NT2/D1 (cell line): ENCODE data around the gene PTPN20.

Experiments used
- SUZ12 ChIP-seq: IDR thresholded peaks from 2 replicates; pipeline ENCODE4 v1.6.1; 2011; ENCODE audit not compliant: insufficient read length, insufficient read depth; ENCODE audit errors: extremely low read depth
- YY1 ChIP-seq: IDR thresholded peaks from 2 replicates; pipeline ENCODE4 v1.6.1; 2011; ENCODE audit not compliant: insufficient read length, insufficient read depth
- ZNF274 ChIP-seq: IDR thresholded peaks from 2 replicates; pipeline ENCODE4 v1.6.1; 2011; ENCODE audit warnings: mild to moderate bottlenecking, low read depth, low read length

GRCh38 chr10:46998192-46998591 lies 87.0 kb downstream of the PTPN20 start:
- no peak for TF ChIP-seq ZNF274
- TF ChIP-seq YY1 = no peak
- no peak for TF ChIP-seq SUZ12
